Epithelial cell of prostate (primary cell): ENCODE measurements around the gene TP53I13.

ENCODE experiments used
- DNase-seq: peaks from one replicate; pipeline ENCODE4 v3.0.0-alpha.2; 2011; ENCODE audit warnings: low read depth, low spot score
- H3K27ac ChIP-seq: fragments of 450-650 bp; 2 replicates; pipeline ENCODE4 v1.5.1; 2017; ENCODE audit warnings: mild to moderate bottlenecking

The TP53I13 gene

DNA sequence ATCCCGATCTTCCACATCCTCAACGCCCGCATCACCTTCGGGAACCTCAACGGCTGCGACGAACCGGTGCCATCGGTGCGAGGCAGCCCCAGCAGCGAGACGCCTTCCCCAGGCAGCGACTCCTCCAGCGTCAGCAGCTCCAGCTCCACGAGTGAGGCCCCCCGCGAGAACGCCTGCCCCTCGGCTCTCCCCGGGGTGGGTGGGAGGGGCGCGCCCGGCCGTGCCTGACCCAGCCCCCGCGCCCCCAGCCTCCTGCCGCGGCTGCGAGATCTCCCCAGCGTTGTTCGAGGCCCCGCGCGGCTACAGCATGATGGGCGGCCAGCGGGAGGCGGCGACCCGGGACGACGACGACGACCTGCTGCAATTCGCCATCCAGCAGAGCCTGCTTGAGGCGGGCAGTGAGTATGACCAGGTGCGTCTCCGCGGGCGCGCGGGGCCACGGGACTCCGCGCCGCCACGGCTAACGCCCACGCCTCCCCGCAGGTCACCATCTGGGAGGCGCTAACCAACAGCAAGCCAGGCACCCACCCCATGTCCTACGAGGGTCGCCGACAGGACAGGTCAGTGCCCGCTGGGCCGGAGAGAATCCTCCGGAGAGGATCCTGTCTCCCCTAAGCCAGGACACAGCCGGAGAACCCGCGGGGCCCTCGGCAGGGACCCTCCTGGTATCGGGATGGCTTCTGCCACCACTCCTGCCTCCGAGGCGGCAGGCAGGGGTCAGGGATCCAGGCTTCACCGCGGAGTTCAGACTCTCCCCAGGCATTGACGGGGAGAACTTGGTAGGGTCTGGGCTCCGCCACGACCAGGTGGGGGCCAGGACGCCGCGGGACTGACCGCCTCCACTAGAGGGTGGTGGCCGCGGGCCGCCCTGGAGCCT, 44.1 kb downstream of the TP53I13 start:
- no peak for DNase-seq
- no peak overlapping the region for H3K27ac ChIP-seq

DNA sequence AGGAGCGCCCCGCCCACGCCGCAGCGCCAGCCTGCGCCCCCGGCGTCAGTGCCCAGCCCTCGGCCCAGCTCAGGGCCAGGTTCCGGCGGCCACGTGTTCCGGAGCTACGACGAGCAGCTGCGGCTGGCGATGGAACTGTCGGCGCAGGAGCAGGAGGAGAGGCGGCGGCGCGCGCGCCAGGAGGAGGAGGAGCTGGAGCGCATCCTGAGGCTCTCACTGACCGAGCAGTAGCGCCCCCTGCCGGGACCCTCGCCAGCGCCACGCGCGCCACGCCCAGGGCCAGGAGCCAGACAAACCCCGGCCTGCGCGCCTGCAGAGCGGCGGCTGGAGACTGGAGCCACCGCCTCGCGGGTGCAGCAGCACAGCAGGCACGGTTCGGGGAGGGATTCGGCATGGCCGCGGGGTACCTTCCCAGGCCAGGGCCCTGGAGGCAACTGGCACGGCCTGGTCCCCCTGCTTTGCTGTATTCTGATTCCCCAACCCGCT, 44.9 kb downstream of the TP53I13 start:
- H3K27ac ChIP-seq, result no peak overlapping the region
- DNase-seq, result no peak

DNA sequence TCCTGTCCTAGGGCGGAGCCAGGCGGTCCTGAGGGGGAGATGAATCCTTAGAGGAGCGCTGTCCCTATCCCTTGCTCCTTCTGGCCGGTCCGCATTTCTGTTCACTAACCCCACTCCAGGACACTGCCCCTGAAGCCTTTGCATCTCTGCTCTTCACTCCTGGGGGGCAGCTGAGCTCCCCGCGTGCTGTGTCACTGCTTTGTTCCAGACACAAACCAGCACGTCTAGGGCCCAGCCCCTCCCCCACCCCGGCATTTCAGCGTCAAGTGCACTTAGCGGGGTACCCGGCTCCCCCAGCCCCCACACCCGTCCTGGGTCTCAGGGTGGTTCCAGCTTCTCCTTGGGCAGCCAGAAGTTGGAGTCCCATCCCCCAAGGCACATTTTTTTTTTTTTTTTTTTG, 45.4 kb downstream of the TP53I13 start:
- DNase-seq, result no peak
- no peak overlapping the region for H3K27ac ChIP-seq

GRCh38 chr17:29614349-29615047, 46.0 kb downstream of the TP53I13 start:
- DNase-seq, result no peak
- no peak overlapping the region for H3K27ac ChIP-seq

DNA sequence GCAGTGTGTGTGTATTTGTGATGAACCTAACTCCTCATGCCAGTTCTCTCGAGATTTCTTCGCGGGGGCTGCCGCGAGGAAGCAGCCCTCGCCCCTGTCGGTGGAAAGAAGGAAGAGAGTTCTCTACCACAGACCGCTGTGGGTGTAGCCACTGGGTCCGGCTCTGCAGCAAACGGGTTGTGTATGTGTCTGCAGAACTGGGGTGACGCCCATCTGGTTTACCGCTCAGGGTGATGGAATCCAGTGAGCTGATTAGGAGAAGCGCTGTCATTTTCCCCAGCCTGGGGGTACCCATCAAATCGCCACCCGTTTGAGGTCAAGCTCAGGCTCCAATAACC, 46.5 kb downstream of the TP53I13 start:
- no peak for DNase-seq
- no peak overlapping the region for H3K27ac ChIP-seq

DNA sequence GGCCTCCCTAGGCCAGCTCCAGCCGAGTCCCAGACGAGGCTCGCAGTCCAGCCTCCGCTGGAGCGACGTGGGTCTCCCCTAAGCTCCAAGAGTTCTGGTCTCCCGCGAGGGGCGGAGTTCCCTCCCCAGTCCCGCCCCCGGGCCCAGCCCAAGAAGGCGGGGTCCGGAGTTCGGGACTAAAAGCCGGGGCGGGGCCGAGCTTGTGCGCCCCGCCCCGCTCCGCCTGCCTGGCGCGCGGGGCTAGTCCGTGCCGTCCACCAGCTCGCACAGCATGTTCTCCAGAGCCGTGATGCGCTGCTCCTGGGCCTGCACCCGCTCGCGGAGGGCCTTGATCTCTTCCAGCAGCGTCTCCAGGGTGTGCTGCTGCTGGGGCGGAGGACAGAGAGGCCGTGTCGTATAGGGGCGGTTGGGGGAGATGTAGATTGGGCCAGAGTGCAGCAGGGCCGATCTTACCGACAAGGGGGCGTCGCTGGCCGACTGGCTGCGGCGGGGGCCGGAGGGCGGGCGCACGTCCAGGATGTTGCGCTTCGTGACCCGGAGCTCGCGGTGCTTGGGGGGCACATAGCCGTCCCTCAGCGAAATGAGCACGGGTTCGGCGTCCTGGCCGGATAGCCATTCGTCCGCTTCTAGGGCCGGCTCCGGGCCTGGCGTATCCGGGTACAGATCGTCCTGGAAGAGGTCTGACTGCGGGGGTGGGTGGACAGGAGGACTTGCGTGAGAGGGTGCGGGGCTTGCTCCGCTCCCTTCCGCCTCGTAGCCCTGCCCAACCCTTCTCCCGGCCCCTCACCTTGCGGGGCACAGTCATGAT, 47.2 kb downstream of the TP53I13 start:
- H3K27ac ChIP-seq, result no peak overlapping the region
- DNase-seq, result no peak

DNA sequence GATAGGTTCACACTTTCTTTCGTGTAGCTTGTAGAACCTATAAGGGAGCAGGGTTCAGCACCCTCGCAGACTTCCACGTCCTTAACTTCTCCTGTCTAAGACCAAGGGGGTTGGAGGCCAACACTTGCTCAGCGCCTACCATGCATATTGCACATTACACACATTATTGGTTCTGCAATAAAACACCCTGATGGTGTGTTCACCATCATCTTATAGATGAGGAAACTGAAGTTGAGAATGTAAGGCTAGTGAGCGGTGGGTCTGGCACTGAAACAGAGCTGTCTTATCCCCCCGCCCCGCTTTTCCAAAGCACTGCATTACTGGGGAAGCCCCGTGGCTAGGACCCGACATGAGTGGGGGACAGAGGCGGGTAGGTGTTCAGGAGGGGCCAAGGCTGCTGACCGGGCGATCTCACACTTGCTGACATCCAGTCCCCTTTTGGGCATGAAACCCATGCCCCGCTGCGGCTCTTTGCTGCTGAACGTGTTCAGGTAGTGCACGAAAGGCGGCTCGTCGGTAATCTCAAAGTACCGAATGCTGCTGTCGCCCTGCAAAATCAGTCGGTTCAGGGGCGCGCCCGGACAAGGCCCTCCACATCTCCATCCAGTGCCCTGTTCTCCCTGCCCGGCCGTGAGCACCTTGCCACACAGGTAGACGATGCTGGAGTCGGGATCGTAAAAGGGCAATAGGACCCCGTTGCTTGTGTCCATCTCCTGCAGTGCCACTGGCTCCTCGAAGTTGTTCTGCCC, 48.0 kb downstream of the TP53I13 start:
- no peak overlapping the region for H3K27ac ChIP-seq

DNA sequence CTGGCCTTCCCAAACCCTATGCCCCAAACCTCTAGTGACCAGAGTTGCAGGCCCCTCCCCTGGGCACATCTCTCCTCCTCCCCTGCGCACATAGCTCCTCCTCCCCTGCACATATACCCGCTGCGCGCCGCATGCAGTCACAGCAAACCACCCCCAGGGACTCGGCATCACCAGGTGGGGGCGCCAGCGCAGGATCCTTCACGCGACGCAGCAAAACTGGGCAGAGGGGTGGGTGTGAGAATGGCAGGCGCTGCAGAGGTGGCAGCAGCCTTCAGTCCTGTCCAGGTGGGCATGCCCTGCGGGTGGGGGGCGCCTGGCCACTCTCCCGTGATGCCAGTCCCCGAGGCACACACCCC, 48.6 kb downstream of the TP53I13 start:
- no peak for DNase-seq
- no peak overlapping the region for H3K27ac ChIP-seq

More for the DNA sequence above, 48.0 kb downstream of the TP53I13 start:
- DNase-seq, result no peak

GRCh38 chr17:29617481-29618271, 49.2 kb downstream of the TP53I13 start:
- H3K27ac ChIP-seq, result peak overlapping the region; percentile 42
- DNase-seq, result no peak

DNA sequence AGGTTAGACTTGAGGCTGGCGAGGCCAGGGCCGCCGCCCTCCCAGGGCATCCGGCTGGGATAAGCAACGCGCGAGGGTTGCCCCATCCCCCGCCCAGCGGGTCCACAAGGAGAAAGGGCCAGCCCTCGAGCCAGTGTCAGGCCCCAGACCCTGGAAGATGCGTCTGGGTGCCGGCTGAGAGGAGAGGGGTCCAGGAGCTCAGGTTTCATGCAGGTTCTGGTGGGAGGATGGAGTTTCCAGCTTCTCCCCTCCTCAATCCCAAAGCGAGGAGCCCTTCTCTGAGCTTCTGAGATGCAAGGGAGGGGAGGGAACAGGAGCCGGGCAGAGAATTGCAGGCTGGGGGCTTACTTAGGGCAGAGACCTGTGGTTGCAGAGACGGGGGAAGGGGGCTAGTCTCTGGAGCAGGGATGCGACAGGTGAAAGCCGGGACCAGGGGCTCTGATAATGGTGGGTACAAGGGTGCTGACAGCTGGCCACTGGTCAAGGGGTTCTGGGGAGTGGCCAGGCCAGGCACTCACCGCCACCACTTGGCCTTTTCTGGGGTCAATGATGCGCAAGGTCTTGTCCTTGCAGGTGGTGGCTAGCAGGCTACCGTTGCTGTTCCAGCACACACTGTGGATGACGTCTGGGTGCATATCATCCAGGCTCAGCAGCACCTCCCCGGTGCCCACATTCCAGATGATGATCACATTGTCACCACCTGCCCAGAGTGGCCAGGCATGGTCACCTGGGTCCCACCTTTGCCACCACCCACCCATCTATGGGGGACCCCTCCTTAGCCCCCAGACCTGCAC, 50.0 kb downstream of the TP53I13 start:
- H3K27ac ChIP-seq, result no peak overlapping the region
- no peak for DNase-seq

GRCh38 chr17:29619251-29619650, 50.8 kb downstream of the TP53I13 start:
- no peak for DNase-seq
- H3K27ac ChIP-seq, result no peak overlapping the region

DNA sequence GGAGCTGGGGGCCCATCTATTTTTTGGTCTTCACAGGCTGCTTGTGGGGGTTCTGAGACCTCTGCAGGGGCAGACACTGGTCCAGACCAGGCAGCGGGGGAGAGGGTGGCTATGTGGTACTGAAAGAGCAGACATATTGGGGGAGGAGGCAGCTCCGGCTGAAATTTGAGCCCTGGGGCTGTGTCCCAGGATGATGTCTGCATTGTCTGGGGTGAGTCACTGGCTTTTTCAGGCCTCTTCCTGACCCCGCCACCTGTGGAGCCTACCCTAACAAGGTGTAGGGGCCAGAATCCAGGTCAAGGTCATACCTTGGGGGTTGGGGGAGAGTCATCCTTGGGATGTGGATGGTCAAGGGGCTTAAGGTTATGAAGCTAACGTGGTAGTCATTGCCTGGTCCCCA, 51.8 kb downstream of the TP53I13 start:
- no peak for DNase-seq
- H3K27ac ChIP-seq, result no peak overlapping the region

DNA sequence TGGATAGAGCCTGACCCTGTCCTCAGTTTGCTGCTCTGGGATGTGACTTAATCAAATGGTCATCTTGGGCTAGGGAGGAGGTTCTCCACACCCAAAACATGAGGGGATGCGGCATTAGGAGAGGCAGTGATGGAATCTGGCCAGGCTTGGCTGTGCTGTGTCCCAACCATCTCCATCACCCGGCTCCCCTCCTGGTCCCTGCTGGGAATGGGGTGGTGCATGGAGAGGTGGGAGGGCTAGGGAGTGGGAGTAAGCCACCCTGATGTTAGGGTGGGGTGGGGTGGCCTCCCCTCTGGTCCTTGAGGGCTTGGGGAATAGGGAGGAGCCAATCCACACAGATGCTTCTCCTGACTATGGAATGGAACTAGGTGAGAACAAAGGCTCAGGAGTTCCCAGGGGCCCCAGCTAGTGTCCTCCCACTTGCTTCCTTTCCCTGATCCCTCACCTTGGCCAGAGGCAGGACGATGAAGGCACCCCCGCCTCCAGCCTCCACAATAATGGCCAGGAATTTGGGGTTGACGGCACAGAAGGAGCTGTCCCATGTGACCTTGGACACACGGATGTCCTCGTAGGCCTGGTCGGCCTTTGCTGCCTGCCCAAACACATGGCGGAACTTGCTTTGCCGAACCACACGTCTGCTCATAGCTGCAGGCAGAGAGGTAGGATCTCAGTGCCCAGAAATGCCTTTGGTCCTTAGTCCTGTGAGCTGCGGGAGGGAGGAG, 52.4 kb downstream of the TP53I13 start:
- no peak for DNase-seq
- no peak overlapping the region for H3K27ac ChIP-seq

DNA sequence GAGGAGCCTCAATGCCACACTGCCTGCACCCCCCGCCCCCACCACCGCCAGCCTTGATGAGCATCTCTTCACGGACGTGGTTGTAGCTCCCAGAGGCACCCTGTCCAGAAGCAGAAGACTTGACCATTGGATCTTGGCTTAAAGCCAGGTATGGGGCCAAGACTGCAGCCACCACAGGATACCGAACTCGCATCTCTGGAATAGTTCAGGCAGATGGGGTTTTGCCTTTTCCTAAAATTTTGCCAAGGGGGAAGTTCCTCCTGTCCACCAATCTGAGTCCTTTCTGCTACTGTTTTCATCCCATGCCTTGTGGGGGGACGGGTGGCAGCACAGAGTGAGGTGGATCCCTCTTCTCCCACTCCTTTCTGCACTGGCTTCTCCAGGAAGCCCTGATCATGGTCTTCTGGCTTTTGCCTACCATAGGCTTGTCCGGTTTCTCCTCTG, 53.3 kb downstream of the TP53I13 start:
- DNase-seq, result no peak
- no peak overlapping the region for H3K27ac ChIP-seq
